Activated CD4-positive, alpha-beta T cell treated with anti-CD3 and anti-CD28 coated beads, Interleukin-2, amount 50 U/mL, for 16 hours (primary cell): Measurements from ENCODE around the gene RER1.

ENCODE experiments used
- DNase-seq: peaks from one replicate; pipeline ENCODE4 v3.0.0-alpha.2; 2020

The RER1 gene

GRCh38 chr1:2449636-2450454, 58.2 kb downstream of the RER1 start:
- DNase-seq, result no peak

DNA sequence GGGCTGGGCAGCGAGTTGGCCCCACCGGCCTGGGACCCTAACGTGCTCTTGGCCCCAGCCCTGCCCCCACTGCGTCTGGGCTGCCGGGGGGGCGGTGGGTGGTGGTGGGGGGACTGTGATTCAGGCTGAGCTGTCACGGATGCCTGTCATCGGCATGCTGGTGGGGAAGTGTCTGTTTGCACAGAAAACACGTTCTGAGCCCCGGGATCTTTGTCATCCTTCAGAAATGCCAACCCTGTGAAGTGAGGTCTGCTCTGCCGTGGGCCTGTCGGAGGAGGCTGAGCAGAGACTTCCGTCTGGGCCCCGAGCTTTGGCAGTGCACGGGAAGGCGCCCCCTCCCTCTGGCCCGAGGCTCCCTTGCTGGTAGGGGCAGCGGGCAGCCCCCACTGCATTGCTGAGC, 60.1 kb downstream of the RER1 start:
- no peak for DNase-seq

GRCh38 chr1:2452201-2452931, 60.7 kb downstream of the RER1 start:
- no peak for DNase-seq

DNA sequence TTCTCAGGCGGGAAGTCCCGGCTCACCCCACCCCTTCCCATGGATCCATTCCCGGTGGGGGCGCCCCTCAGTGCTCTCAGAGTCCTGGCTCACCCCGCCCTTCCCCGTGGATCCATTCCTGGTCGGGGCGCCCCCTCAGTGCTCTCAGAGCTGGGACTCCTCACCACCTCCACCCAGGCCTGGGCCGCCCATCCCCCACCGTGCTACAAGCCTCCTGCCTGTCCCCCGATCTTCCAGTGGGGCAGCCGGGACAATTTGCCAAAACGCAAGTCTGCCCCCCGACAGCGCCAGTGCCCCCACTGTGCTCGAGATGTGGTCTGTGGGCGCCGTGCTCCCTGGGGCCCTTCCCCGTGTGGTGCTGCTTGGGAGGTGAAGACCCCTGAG, 61.3 kb downstream of the RER1 start:
- DNase-seq, result no peak

DNA sequence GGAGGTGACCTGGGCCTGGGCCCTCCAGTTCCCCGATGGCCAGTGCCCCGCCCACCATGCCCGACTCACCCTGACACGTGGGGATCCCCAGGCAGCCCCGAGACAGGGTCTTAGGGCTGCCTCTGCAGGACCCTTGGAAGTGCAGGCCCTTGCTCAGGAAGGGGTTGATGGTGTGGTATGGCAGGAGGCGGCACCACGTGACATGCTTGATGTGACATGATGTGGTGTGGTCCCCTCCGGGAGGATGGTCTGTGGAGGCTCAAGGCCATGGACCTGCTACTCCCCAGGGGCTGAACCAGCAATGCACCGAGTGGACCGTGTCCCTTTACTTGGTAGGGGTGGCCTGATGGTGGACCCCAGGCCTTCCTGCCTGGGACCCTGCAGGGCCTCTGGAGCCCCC, 62.6 kb downstream of the RER1 start:
- DNase-seq, result no peak
